OCI-LY1 (cell line): ENCODE results near the gene HRC.

Source experiments
- EZH2 ChIP-seq: fragments of 200-600 bp; sonication (generic), shearing (Covaris generic); IDR thresholded peaks from 2 replicates; pipeline ENCODE4 v1.8.0; 2017; ENCODE audit warnings: borderline replicate concordance, mixed run types, mild to moderate bottlenecking, antibody characterized with exemption, low read length, moderate library complexity, mixed read lengths
- TF ChIP-seq, protein P1 (sequence below): fragments of 200-600 bp; sonication (generic), shearing (Covaris generic); IDR thresholded peaks from 2 replicates; pipeline ENCODE4 v1.5.1; 2017; ENCODE audit warnings: mild to moderate bottlenecking, antibody characterized with exemption, low read length, moderate library complexity, mixed read lengths

DNA sequence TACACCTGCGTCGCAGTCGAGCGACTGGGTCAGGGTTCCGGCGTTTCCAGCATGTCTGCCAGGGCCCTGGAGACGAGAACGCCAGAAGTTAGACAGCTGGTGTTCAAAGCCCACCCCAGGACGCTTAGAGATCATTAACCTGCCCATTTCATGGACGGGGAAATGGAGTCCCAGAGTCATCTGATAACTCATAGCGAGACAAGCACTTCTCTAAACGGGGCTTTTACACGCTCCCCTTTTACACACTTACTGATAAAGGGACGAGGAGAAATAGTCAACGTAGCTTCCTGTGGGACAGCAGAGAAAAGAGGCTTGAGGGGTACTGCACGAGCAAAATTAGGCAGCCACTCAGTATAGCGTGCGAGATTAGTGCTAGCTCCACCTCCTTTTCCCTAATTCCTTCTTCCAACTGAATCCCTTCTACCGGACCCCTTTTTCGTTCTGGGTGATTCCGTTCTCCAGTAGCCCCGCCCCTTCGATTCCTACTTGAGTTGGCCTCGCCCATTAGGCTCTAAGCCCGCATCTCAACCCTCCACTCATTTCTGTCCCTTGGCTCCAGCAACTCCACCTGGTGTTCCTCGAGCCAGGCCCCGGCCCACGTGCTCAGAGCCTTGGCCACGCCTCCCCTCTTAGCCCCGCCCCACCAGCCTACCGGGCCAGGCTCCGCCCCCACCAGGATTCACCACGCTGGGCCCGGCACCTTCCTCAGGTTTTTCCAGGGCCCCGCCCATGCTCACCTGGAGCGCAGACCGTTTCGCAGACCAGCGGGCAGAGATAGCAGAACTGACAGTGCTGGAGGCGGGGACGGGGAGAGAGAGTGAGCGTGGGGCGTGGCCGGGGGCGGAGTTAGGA, 3.7 kb downstream of the HRC start:
- TF ChIP-seq, protein P1, sequence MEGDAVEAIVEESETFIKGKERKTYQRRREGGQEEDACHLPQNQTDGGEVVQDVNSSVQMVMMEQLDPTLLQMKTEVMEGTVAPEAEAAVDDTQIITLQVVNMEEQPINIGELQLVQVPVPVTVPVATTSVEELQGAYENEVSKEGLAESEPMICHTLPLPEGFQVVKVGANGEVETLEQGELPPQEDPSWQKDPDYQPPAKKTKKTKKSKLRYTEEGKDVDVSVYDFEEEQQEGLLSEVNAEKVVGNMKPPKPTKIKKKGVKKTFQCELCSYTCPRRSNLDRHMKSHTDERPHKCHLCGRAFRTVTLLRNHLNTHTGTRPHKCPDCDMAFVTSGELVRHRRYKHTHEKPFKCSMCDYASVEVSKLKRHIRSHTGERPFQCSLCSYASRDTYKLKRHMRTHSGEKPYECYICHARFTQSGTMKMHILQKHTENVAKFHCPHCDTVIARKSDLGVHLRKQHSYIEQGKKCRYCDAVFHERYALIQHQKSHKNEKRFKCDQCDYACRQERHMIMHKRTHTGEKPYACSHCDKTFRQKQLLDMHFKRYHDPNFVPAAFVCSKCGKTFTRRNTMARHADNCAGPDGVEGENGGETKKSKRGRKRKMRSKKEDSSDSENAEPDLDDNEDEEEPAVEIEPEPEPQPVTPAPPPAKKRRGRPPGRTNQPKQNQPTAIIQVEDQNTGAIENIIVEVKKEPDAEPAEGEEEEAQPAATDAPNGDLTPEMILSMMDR = no peak
- no peak for TF ChIP-seq EZH2
